Epithelial cell of esophagus (primary cell): Measurements from ENCODE around the gene ALDH4A1.

Experiments
- DNase-seq: peaks from one replicate; pipeline ENCODE4 v3.0.0; 2010; ENCODE audit warnings: low read depth
- H3K4me3 ChIP-seq: 2 replicates; pipeline ENCODE4 v1.5.1; 2011; ENCODE audit warnings: mild to moderate bottlenecking, low read length, control low read depth
- TF ChIP-seq, protein P1 (sequence below): IDR thresholded peaks from 2 replicates; pipeline ENCODE4 v1.5.1; 2011; ENCODE audit warnings: low read depth, mild to moderate bottlenecking, low read length, control low read depth, inconsistent platforms; ENCODE audit not compliant: insufficient read depth; ENCODE audit errors: missing control alignments

Gene ALDH4A1

DNA sequence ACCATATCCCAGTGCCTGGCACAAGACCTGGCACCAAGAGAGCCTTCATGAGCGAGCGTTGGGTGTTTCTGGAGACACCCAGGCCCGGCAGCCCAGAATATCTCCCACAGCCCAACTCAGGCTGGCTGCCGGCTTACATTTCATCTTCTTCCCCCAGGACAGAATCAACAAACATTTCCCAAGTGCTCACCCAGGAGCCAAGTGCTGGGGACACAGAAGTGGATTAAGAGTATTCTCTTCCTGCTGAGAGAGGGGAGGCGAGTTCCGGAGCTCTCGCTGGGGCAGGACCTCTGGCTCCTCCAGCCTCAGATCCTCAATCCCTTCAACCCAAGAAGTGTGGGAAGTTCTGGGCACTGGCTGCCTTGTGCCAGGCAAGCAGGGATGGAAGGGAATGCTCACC lies 30.5 kb upstream of the ALDH4A1 start:
- TF ChIP-seq, protein P1, sequence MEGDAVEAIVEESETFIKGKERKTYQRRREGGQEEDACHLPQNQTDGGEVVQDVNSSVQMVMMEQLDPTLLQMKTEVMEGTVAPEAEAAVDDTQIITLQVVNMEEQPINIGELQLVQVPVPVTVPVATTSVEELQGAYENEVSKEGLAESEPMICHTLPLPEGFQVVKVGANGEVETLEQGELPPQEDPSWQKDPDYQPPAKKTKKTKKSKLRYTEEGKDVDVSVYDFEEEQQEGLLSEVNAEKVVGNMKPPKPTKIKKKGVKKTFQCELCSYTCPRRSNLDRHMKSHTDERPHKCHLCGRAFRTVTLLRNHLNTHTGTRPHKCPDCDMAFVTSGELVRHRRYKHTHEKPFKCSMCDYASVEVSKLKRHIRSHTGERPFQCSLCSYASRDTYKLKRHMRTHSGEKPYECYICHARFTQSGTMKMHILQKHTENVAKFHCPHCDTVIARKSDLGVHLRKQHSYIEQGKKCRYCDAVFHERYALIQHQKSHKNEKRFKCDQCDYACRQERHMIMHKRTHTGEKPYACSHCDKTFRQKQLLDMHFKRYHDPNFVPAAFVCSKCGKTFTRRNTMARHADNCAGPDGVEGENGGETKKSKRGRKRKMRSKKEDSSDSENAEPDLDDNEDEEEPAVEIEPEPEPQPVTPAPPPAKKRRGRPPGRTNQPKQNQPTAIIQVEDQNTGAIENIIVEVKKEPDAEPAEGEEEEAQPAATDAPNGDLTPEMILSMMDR, result no peak
- no peak for DNase-seq
- H3K4me3 ChIP-seq, result no peak overlapping the region

DNA sequence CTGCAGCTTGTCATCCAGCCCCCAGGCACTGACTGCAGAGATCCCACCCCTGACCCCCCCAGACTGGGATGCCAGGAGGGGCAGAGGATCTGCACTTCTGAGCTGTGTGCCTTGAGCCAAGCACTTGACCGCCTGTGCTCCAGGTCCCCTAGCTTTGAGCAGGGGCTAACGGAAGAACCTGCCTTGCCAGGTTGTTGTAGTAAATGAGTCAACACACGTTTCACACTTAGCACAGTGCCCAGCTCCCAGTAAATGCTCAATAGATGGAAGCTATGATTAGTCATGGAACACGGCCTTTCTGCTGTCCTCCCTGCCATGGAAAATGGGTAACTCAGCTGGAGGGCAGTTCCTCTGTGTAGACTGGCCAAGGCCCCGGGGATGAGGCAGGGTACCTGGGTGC lies 30.0 kb upstream of the ALDH4A1 start:
- DNase-seq, result peak; percentile 89

DNA sequence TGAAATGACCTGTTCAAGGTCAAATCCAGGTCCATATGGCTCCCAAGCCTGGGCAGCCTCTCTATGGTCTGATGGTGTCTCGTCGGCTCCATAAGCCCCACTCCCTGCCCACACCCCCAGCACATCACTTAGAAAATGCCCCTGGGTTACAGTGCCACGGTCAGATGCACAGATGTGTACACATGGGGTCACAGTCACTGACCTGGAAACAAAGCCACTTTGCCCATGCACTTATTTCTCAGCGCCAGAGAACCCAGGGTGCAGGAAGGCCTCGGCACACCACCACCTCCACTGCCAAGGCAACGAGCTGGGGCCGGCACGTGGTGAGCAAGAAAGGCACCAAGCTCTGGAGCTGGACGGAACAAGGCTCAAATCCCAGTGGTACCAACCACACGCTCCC lies 29.4 kb upstream of the ALDH4A1 start:
- TF ChIP-seq, protein P1, result no peak
- no peak for DNase-seq

More for the DNA sequence above, 30.0 kb upstream of the ALDH4A1 start:
- TF ChIP-seq, protein P1, result no peak
- H3K4me3 ChIP-seq, result no peak overlapping the region

DNA sequence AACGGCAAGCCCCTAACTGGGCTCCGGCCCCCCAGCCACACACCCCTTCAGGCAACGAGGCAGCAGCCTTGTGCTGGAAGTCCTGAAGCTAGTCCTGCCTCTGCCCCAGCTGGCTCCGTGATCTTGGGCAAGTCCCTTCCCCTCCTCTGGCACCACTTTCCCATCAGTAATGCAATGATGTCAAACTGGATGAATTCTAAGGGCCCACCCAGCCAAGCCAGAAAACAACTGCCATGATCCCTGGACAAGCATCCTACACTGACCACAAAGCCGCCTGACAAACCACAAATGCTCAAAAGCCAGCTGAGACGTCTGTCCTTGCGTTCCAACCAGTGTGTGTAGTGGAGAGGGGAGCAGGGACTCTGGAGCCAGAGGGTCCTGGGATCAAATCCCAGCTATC lies 27.3 kb upstream of the ALDH4A1 start:
- H3K4me3 ChIP-seq, result no peak overlapping the region
- TF ChIP-seq, protein P1, result no peak
- no peak for DNase-seq

More for the DNA sequence above, 29.4 kb upstream of the ALDH4A1 start:
- no peak overlapping the region for H3K4me3 ChIP-seq

DNA sequence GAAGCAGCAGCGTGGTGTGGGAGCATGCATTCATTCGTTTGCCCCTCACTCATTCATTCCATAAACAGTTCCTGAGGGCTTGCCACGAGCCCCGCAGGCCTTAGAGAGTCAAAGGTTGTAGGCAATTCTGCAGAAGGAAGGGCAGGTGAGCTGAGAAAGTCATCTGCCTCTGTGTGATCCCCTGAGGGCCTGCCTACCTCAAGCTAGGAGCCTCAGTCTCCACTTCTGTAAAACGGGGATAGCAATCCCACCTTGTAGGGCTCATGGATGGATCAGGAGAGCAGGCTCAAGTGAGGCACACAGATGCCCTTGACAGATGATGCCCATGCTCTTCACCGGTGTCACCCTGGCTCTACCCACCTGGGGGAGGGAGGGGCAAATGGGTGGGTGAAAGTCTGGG lies 26.6 kb upstream of the ALDH4A1 start:
- no peak overlapping the region for H3K4me3 ChIP-seq
- DNase-seq, result no peak
- TF ChIP-seq, protein P1, result no peak

DNA sequence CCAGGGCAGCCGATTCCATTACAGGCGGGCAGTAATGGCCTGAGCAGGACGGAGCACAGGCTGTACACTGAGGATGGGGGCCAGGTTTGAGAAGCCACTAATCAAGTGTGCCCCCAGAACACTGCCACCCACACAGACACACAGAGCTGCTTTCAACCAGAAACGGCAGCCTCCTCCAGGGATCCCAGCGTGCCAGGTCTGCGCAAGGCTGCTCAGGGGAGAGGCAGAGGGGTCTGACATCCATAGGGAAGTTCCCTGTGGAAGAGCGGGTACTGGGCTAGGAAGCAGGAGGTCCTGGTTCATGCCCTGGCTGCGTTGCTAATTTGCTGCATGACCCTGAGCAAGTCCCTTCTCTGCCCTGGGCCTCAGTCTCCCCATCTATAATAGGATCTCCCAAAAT lies 26.1 kb upstream of the ALDH4A1 start:
- DNase-seq, result no peak
- TF ChIP-seq, protein P1, result no peak
- H3K4me3 ChIP-seq, result no peak overlapping the region

DNA sequence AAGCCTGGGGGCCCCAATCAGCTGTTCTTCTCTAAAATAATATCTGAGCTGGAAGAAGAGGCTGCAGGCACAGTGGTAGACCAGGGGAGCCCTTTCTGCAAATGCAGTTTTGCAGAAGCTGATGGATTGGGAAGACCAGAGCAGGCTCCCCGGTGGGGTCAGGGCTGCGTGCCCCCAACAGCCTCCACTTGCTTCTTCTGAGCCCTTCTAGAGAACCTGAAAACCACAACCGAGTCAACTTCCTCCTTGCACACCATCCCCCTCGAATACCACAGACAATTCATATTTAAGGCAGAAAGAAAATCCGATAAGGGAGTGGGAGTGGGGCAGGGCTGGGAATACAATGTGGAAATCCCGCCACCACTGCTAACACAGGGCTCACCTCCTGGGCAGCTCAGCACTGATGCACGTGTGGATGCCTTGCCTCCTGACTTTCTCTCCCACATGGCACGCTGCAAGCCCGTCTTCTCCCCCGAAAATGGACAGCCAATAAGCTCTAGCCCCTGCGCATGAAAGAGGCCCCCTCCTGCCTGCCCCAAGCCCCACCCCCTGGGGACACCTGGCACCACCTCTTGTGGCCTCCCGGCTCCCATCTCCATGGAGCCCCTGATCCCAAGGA lies 25.4 kb upstream of the ALDH4A1 start:
- peak; percentile 39 for DNase-seq
- H3K4me3 ChIP-seq, result no peak overlapping the region
- TF ChIP-seq, protein P1, result no peak
